Measurements from ENCODE around the gene FIZ1.

Gene FIZ1

GRCh38 chr19:55613396-55613795 is 14.1 kb upstream of the FIZ1 start:
- no peak for DNase-seq

- DNase-seq, result no peak
These were observed 12.8 kb upstream of the FIZ1 start for GRCh38 chr19:55611983-55612645.

GRCh38 chr19:55611300-55611982 is 12.1 kb upstream of the FIZ1 start:
- no peak for DNase-seq

DNA sequence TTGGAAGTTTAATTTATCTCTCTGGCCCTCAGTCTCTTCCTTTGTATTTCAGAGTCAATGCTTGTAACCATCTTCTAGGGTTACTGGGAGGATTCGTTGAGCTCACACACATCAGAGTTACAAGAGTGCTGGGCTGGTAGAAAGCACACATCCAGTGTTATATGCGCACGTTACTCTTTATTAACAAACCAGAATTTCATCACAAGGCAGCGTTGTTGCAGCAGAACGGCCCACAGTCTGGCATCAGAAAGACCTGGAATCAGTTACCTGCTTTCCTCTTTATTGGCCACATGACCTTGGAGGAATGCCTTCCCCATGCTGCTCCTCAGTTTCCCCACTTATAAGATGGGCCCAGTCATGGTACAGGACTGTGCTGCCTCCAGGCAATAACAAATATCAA is 10.0 kb upstream of the FIZ1 start:
- DNase-seq, result no peak

GRCh38 chr19:55606817-55607216 is 7.5 kb upstream of the FIZ1 start:
- DNase-seq, result no peak

DNA sequence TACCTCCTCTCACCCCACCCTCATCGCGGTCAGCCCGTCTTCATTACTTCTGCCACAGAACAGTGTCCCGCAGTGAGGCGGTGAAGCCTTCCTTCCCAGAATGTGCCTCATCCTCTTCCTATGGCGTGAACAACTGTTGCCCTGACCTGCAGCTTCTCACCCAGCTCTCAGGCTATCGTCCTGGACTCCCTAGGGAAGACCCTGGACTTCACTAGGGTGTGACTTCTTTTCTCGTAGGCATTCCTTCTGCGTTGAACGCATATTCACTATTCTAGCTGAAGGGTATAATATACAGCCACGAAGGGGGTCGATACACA is 7.1 kb upstream of the FIZ1 start:
- DNase-seq, result no peak

DNA sequence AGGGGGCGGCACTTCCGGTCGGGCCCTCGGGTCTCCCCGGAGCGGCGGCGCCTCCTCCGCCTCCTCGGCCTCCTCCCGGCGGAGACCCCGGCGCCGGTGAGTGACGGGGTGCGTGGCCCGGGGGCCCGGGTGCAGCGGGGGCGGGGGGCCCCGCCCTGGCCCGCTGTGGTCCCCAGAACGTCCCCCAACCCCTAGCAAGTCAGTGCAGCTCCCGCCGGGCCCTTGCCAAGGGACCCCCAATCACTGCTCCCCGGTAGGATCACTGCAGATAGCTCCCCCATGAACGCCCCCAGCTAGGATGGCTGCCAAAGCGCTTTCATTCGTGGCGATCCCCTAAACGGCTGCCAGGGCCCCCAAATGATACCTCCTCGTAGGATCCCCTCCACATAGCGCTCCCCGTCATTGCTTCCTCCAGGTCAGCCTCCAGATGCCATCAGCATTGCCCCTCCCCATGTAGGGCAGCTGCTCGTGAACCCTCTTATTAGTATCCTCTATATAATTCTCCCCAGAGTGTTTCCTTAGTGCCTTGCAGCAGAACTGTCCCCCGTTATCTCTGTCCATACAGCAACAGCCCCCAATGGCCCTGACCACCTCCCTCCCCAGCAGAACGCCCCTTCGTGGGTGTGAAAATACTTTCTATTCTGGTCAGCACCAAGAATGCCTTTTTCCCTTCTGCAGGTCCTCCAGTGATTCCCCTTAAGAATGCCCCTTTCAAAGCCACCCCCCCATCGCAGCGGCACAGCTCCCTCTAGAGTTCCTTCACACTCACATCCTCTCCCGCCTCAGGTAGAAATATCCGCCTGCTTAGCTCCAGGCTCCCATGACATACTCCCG is 6.5 kb upstream of the FIZ1 start, which contains the start of gene ZNF865:
Gene ZNF865, plus strand, starts transcription at position 11 of the 834 bp plus-strand sequence. CDS start 7,972 bp downstream, outside the sequence.
- DNase-seq, result peak; percentile 85

DNA sequence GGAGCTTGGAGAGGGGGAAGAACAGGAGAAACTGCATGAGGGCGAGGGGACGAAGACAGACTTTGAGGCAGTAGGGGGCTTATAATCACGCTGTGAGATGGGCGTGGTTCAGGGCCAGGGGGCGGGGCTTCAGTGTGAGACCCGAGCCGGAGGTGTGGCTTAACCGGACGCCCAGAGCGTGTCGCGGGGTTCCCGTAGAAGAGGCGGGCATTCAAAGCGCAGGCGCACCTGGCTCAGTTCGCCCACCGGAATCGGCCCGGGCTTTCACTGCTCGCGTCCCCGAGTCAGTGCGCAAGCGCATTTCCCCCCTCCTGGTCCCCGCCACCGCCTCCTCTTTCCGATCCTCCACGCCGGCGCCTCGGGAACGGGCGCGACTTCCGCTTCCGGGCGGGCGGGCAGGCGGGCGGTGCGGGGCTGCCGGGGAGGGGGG is 5.9 kb upstream of the FIZ1 start:
- peak; percentile 99 for DNase-seq

DNA sequence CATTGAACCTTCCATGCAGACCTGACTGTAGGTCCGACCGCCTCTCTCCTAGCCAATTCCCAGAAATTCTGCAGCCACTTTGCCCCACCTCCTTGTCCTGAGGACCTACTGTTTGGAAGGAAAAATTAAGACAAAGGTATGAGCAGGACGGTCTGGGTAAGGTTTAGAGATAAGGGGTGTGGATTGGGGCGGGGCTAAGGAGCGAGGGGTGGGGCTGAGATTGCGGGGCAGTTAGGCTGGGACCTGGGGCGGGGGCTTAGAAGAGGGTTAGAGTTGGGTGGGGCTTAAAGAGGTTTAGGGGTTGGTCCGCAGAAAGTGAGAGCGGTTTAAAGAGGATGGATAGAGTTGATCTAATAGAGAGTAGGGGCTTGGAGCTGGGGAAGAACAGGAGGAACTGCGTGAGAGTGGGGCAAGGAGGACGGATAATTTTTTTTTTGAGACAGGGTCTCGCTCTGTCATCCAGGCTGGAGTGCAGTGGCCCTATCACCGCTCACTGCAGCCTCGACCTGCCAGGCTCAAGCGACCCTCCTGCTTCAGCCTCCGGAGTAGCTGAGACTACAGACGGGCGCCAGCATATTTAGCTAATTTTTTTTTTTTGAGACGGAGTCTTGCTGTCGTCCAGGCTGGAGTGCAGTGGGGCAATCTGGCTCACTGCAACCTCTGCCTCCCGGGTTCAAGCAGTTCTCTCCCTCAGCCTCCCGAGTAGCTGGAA is 4.4 kb upstream of the FIZ1 start:
- no peak for DNase-seq

DNA sequence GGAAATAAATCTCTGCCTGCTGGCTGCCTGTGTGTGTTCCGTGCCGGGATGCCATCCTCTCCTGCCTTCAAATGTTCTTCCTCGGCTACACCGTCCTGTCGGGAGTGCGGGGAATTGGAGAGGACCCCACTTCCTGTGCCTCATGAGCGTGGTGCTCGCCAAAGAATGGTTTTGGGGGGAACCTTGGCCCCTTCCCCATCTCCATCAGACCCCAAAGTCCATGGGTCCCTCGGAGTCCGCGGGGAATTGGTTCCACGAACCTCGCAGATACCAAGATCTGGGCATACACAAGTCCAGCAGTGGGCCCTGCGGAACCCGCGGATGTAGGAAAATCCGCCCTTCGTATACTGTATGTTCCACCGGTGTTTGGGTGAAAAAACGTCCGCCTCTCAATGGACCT is 3.8 kb upstream of the FIZ1 start:
- no peak for DNase-seq

DNA sequence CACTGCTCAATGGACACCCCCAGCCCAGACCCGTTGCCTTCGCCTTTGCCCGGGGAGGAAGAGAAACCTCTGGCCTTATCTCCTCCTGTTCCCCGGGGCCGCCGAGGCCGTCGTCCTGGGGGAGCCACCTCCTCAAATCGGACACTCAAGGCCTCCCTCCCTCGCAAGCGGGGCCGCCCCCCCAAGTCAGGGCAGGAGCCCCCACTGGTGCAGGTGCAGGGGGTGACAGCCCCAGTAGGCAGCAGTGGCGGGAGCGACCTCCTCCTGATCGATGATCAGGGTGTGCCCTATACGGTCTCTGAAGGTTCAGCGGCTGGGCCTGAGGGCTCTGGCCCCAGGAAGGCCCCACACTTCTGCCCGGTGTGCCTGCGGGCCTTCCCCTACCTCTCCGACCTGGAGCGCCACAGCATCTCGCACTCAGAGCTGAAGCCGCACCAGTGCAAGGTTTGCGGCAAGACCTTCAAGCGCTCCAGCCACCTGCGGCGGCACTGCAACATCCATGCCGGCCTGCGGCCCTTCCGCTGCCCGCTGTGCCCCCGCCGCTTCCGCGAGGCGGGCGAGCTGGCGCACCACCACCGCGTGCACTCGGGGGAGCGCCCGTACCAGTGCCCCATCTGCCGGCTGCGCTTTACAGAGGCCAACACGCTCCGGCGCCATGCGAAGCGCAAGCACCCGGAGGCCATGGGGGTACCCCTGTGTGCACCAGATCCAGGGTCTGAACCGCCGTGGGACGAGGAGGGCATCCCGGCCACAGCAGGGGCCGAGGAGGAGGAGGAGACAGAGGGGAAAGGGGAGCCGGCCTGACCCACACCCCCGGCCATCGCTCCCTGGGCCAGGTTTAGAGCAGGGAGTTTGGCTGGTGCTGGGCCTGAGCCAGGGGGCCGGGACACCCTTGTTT is 3.0 kb upstream of the FIZ1 start:
- no peak for DNase-seq

GRCh38 chr19:55601084-55601483 is 1.8 kb upstream of the FIZ1 start:
- DNase-seq, result no peak

GRCh38 chr19:55600662-55601028 is 1.3 kb upstream of the FIZ1 start:
- DNase-seq, result no peak

DNA sequence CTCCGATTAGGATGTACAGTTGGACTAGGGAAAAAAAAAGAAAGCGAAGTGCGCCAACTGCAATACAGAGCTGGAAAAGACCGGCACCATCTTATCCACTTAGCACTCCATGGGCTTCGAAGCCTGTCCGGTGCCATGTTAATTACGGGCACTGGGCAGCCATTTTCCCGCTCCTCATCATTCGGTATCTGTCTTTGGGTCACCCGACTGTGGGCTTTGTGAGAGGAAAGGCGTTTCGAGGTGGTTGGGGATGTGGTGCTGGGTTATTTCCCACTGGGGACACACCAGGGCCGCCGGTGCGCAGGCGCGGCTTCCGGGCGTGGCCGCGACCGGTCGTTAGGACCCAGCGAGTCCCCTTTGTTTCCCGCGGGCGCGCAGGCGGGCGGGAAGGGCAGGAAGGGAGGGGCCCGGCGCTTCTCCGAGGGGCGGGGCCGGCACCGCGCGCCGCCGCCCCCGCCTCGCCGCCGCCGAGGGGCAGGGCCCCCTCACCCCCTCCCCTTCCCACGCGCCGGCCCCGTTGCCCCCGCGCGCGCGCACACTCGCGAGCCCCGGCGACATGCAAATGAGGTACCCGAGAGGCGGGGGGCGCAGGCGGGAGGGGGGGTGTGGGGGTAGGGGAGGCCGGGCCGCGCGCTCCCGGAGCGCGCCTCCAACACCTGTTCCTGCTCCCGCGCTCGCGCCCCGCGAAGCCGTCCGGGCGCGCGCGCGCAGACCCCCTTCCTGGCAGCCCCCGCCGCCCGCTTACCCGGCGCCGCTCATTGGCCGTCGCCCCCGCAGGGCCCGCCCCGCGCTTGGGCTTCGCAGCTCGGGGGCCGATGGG is 735 bp upstream of the FIZ1 start, which contains the start of gene ZNF524:
Gene ZNF524, plus strand, starts transcription at position 447 of the 820 bp plus-strand sequence. CDS start 1,825 bp downstream, outside the sequence.
- DNase-seq, result peak; percentile 94

- DNase-seq, result peak; percentile 98
These were observed 424 bp downstream of the FIZ1 start for GRCh38 chr19:55598719-55599467.

- DNase-seq, result no peak
These were observed 1.3 kb downstream of the FIZ1 start for GRCh38 chr19:55598034-55598433.

DNA sequence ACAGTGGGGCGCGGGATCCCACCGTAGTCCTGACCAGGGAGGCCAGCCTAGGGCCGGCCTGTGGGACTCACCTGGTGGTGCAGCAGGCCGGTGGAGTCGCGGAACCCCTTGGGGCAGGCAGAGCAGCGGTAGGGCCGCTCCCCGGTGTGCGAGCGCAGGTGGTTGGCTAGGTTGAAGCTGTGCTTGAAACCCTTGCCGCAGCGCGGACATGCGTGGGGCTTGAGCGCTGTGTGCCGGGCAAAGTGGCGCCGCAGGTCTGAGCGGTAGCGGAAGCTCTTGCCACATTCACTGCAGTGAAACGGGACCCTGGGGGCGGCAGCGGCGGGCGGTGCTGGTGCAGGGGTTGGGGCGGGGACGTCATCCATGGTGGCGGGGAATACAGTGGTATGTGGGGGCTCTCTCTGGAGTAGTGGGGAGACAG is 1.8 kb downstream of the FIZ1 start:
- DNase-seq, result no peak

- DNase-seq, result no peak
These were observed 3.0 kb downstream of the FIZ1 start for GRCh38 chr19:55596304-55596703.

DNA sequence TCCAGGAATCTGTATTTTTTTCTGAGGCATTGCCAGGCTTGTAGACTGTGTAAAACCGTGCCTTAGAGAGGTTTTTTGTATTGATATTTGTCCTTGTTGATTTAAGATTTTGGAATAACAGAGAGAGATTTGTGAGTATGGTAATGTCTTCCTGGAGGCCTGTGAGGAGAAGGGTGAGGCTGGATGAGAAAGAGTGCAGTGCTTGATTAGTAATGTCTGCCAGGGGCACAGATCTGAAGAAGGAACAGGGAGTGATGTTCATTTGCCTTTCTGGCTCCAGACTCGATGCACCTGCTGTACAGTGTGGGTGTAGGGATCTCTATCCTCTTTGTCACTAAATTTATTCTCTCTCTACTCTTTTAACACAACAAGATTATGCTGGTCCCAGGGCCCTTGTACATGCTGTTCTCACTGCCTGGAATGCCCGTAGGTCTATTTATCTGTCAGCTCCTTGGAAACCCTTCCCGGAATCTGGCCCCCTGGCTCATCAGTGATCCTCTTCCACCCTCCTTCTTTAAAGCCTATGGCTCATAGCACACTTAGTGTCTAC is 4.2 kb downstream of the FIZ1 start:
- DNase-seq, result no peak

Data from activated CD8-positive, alpha-beta memory T cell treated with anti-CD3 and anti-CD28 coated beads for 24 hours (primary cell).